ENCODE data around the gene IFT43. TPM values are rescaled to one million over a fixed set of nuclear protein-coding genes. Genes with fewer than 3 reads are reported as not detected.

IFT43 gene
- total and polyA plus RNA-seq, 9 of the 15 experiments (the other 6 are each of a cell fraction or from before 2014, with no cell fraction given), result 4.9 to 12.8 (median 8.0) TPM

- FAIRE-seq (no peak), DNase-seq (ENCODE audit: extremely low read depth in 1 of 4, low spot score in 3 of 4) (no peak), ATAC-seq (no peak)
- Histone ChIP-seq H4K20me1 (replicated peaks; ENCODE audit: control insufficient read depth, insufficient read depth, low read length) (no peaks in the 10 kb centered on the region; the same call in 1 of the 2 replicates), H3K79me2 (ENCODE audit: control insufficient read depth, insufficient read depth, low read length) (no peaks in the 10 kb centered on the region), H2AFZ (ENCODE audit: low read depth, low read length) (no peak overlapping the region), H3K27me3 (ENCODE audit: control insufficient read depth in 2 of 2, insufficient read depth in 2 of 2, low read length in 2 of 2) (peaks cover 7 to 24% of the 10 kb centered on the region in 2 experiments; a peak in 4 of 5 replicates), H3K9me1 (ENCODE audit: control insufficient read depth, insufficient read depth, low read length) (no peaks in the 10 kb centered on the region), H3K9ac (ENCODE audit: insufficient read depth in 1 of 2, low read depth in 2 of 2, low read length in 2 of 2) (no peak overlapping the region), H3K4me3 (no peak overlapping the region), H3K36me3 (ENCODE audit: control insufficient read depth, insufficient read depth, low read length) (no peaks in the 10 kb centered on the region), H3K27ac (ENCODE audit: extremely low read depth, low read depth, low read length) (no peak overlapping the region), H3K9me3 (replicated peaks; ENCODE audit: control insufficient read depth, insufficient read depth, low read depth, low read length) (no peaks in the 10 kb centered on the region), H3K4me2 (ENCODE audit: insufficient read depth, low read length) (no peak overlapping the region), H3K4me1 (replicated peaks in 1 of 2; ENCODE audit: control insufficient read depth in 2 of 2, insufficient read depth in 2 of 2, low read length in 2 of 2) (no peaks in the 10 kb centered on the region; a peak in 1 of 5 replicates)
- no peak for TF ChIP-seq ELF2 (CRISPR knock-in tag; IDR thresholded peaks at IDR 0.05)
- ChIA-PET POLR2A (interaction anchor here (0.6 kb wide), 1 partner anchor 411 kb away, joined by 3 read pairs; no protein-coding TSS in a partner anchor), CTCF (ENCODE audit: low intra/inter-chr PET ratio) (no interaction called here)
- in situ Hi-C loops (cut with MboI) (no loop called here), intact Hi-C loops (cut with micrococcal nuclease) (no loop called here)
- WGBS (ENCODE audit: insufficient coverage, low coverage, missing lambda C conversion rate), result 0% methylated on average over 2 of the region's 3 CpGs
- no TSS peak for BruUV-seq (replicated peaks)
Observed at GRCh38 chr14:76129851-76130576, 144.5 kb downstream of the IFT43 start.

GRCh38 chr14:76131071-76131965, 145.8 kb downstream of the IFT43 start:
- no peaks in the 10 kb centered on the region for H3K79me2 ChIP-seq (ENCODE audit: control insufficient read depth, insufficient read depth, low read length)
- intact Hi-C loops (cut with micrococcal nuclease) (no loop called here), in situ Hi-C loops (cut with MboI) (no loop called here)
- FAIRE-seq (no peak), DNase-seq (ENCODE audit: extremely low read depth in 1 of 4, low spot score in 3 of 4) (no peak), ATAC-seq (no peak)
- WGBS (ENCODE audit: insufficient coverage, low coverage, missing lambda C conversion rate), result 2% methylated on average over 15 of the region's 30 CpGs
- H3K4me2 ChIP-seq (ENCODE audit: insufficient read depth, low read length), result no peak overlapping the region
- POLR2A ChIA-PET, result no interaction called here
- CTCF ChIA-PET (ENCODE audit: low intra/inter-chr PET ratio), result no interaction called here
- no peak for TF ChIP-seq ZNF57 (CRISPR knock-in tag; IDR thresholded peaks at IDR 0.05)
- no peak for TF ChIP-seq POLR2A (conservative IDR thresholded peaks at IDR 0.05)
- TF ChIP-seq SMC3 (conservative IDR thresholded peaks at IDR 0.05; ENCODE audit: insufficient read depth, low read depth, low read length), result no peak
- no peaks in the 10 kb centered on the region; the same call in 1 of the 2 replicates for H4K20me1 ChIP-seq (replicated peaks; ENCODE audit: control insufficient read depth, insufficient read depth, low read length)
- H3K36me3 ChIP-seq (ENCODE audit: control insufficient read depth, insufficient read depth, low read length), result no peaks in the 10 kb centered on the region
- BruUV-seq (replicated peaks), result no TSS peak
- no peak overlapping the region for H3K27ac ChIP-seq (ENCODE audit: extremely low read depth, low read depth, low read length)
- H3K9ac ChIP-seq (ENCODE audit: insufficient read depth in 1 of 2, low read depth in 2 of 2, low read length in 2 of 2), result no peak overlapping the region
- no peaks in the 10 kb centered on the region for H3K9me3 ChIP-seq (replicated peaks; ENCODE audit: control insufficient read depth, insufficient read depth, low read depth, low read length)
- H3K4me1 ChIP-seq (replicated peaks in 1 of 2; ENCODE audit: control insufficient read depth in 2 of 2, insufficient read depth in 2 of 2, low read length in 2 of 2), result no peaks in the 10 kb centered on the region; a peak in 1 of 5 replicates
- no peak overlapping the region for H3K4me3 ChIP-seq
- H3K9me1 ChIP-seq (ENCODE audit: control insufficient read depth, insufficient read depth, low read length), result no peaks in the 10 kb centered on the region
- H3K27me3 ChIP-seq (ENCODE audit: control insufficient read depth in 2 of 2, insufficient read depth in 2 of 2, low read length in 2 of 2), result peaks cover 7 to 34% of the 10 kb centered on the region in 2 experiments; a peak in 4 of 5 replicates
- no peak overlapping the region for H2AFZ ChIP-seq (ENCODE audit: low read depth, low read length)

Data from K562 (cell line).